Liver (tissue), 9 donors: ENCODE results near the gene ERVFRD-1. TPM values are rescaled to one million over a fixed set of nuclear protein-coding genes. Genes with fewer than 3 reads are reported as not detected.

ENCODE experiments used
- DNase-seq: peaks from one replicate; pipeline ENCODE4 v3.0.0-alpha.2; 2017; ENCODE audit warnings: low spot score
- H3K27ac ChIP-seq, 2 donors: one replicate each; pipeline ENCODE4 v1.7.0; 2013; ENCODE audit warnings: inconsistent platforms in 2 of 2, low read length in 2 of 2, control low read depth in 1 of 2, low read depth in 1 of 2, mild to moderate bottlenecking in 1 of 2
- H3K27me3 ChIP-seq, 4 donors: one replicate each; pipeline versions ENCODE4 v1.6.1 to v1.7.0; 2013; ENCODE audit warnings: low read length in 3 of 4, inconsistent platforms in 1 of 4, mild to moderate bottlenecking in 1 of 4, moderate library complexity in 1 of 4; ENCODE audit not compliant: control insufficient read depth in 4 of 4, insufficient read depth in 4 of 4
- H3K36me3 ChIP-seq, 4 donors: one replicate each; pipeline versions ENCODE4 v1.6.1 to v1.7.0; 2013; ENCODE audit warnings: low read length in 3 of 4, mild to moderate bottlenecking in 3 of 4, low read depth in 1 of 4, moderate library complexity in 1 of 4; ENCODE audit not compliant: control insufficient read depth in 4 of 4, insufficient read depth in 3 of 4
- H3K4me1 ChIP-seq, 4 donors: one replicate each; pipeline versions ENCODE4 v1.6.1 to v1.7.0; 2013; ENCODE audit warnings: low read length in 3 of 4, mild to moderate bottlenecking in 3 of 4, moderate library complexity in 1 of 4; ENCODE audit not compliant: control insufficient read depth in 4 of 4, insufficient read depth in 4 of 4
- H3K4me3 ChIP-seq, 3 donors: one replicate each; pipeline versions ENCODE4 v1.6.1 to v1.7.0; 2013; ENCODE audit warnings: low read length in 3 of 3, control low read depth in 1 of 3, low read depth in 1 of 3, mild to moderate bottlenecking in 1 of 3
- H3K9ac ChIP-seq, 2 donors: one replicate each; pipeline ENCODE4 v1.7.0; 2013; ENCODE audit warnings: low read length in 2 of 2, mild to moderate bottlenecking in 2 of 2, moderate library complexity in 2 of 2, control low read depth in 1 of 2, low read depth in 1 of 2
- H3K9me3 ChIP-seq, 4 donors: one replicate each; pipeline versions ENCODE4 v1.6.1 to v1.7.0; 2013; ENCODE audit warnings: low read length in 3 of 4; ENCODE audit not compliant: control insufficient read depth in 4 of 4
- EGR1 ChIP-seq, 2 donors: IDR thresholded peaks; 2 replicates each; pipeline ENCODE4 v1.6.1; 2016 to 2018; ENCODE audit warnings: antibody characterized with exemption in 2 of 2, low read depth in 2 of 2
- FOXA1 ChIP-seq: IDR thresholded peaks from 2 replicates; pipeline ENCODE4 v1.6.1; 2016; ENCODE audit warnings: antibody characterized with exemption
- FOXA2 ChIP-seq: IDR thresholded peaks from 2 replicates; pipeline ENCODE4 v1.6.1; 2016; ENCODE audit warnings: antibody characterized with exemption
- GABPA ChIP-seq, 2 donors: IDR thresholded peaks in 1 of 2; conservative IDR thresholded peaks in 1 of 2; 2 replicates each; pipeline ENCODE4 v1.6.1; 2016; ENCODE audit warnings: antibody characterized with exemption in 2 of 2, mild to moderate bottlenecking in 1 of 2, moderate library complexity in 1 of 2
- HNF4A ChIP-seq, 2 donors: conservative IDR thresholded peaks; 2 replicates each; pipeline ENCODE4 v1.6.1; 2016; ENCODE audit warnings: antibody characterized with exemption in 2 of 2, mild to moderate bottlenecking in 2 of 2
- HNF4G ChIP-seq: IDR thresholded peaks from 2 replicates; pipeline ENCODE4 v1.6.1; 2016; ENCODE audit warnings: antibody characterized with exemption
- JUND ChIP-seq, 2 donors: IDR thresholded peaks; 2 replicates each; pipeline ENCODE4 v1.6.1; 2016; ENCODE audit warnings: antibody characterized with exemption in 2 of 2
- NR2F2 ChIP-seq: IDR thresholded peaks from 2 replicates; pipeline ENCODE4 v1.6.1; 2016; ENCODE audit warnings: antibody characterized with exemption
- RAD21 ChIP-seq, 2 donors: IDR thresholded peaks; 2 replicates each; pipeline ENCODE4 v1.6.1; 2016; ENCODE audit warnings: antibody characterized with exemption in 2 of 2, mild to moderate bottlenecking in 2 of 2
- RXRA ChIP-seq, 2 donors: IDR thresholded peaks; 2 replicates each; pipeline ENCODE4 v1.6.1; 2017 to 2018; ENCODE audit warnings: antibody characterized with exemption in 2 of 2, mild to moderate bottlenecking in 1 of 2
- SP1 ChIP-seq: IDR thresholded peaks from 2 replicates; pipeline ENCODE4 v1.6.1; 2018; ENCODE audit warnings: antibody characterized with exemption, mild to moderate bottlenecking
- TAF1 ChIP-seq: conservative IDR thresholded peaks from 2 replicates; pipeline ENCODE4 v1.6.1; 2016; ENCODE audit warnings: antibody characterized with exemption, mild to moderate bottlenecking
- YY1 ChIP-seq: IDR thresholded peaks from 2 replicates; pipeline ENCODE4 v1.6.1; 2016; ENCODE audit warnings: antibody characterized with exemption, mild to moderate bottlenecking
- WGBS: extraction: QIAGEN DNeasy Blood & Tissue Kit; methylation state at CpG from one replicate; pipeline ENCODE4 v1.1.7; 2013; 5-methylcytosine and 5-hydroxymethylcytosine counted together
- polyA plus RNA-seq, 2 donors: library from polyadenylated mRNA; stranded (reverse) in 1 of 2; unstranded in 1 of 2; fragments of 200-250 nt in 1 of 2; fragments of >200 nt in 1 of 2; fragmentation: Nextera tagmentation in 1 of 2; extraction: Ambion mirVana in 1 of 2; gene quantifications; one replicate each; pipeline versions ENCODE4 v1.2.1 to v1.2.3, GENCODE V29; 2013 to 2015
- total RNA-seq, 2 donors: library from RNA; depleted of rRNA; stranded (reverse); fragments of >200 nt; gene quantifications; one replicate each; pipeline ENCODE4 v1.2.3, GENCODE V29; 2014
- TF ChIP-seq, protein P1 (sequence below): IDR thresholded peaks from 2 replicates; pipeline ENCODE4 v1.6.1; 2016; ENCODE audit warnings: antibody characterized with exemption
- TF ChIP-seq, protein P2 (sequence below): IDR thresholded peaks from 2 replicates; pipeline ENCODE4 v1.6.1; 2016; ENCODE audit warnings: antibody characterized with exemption
- TF ChIP-seq, protein P3 (sequence below): IDR thresholded peaks from 2 replicates; pipeline ENCODE4 v1.6.1; 2016; ENCODE audit warnings: antibody characterized with exemption
- TF ChIP-seq, protein P4 (sequence below): IDR thresholded peaks from 2 replicates; pipeline ENCODE4 v1.6.1; 2016; ENCODE audit warnings: antibody characterized with exemption, mild to moderate bottlenecking
- TF ChIP-seq, protein P5 (sequence below): fragments of 150-350 bp; IDR thresholded peaks from 2 replicates; pipeline ENCODE4 v1.5.1; 2017; ENCODE audit warnings: improper control_type of control experiment, low read depth, low read length; ENCODE audit not compliant: missing input control
- donor health status: healthy.
- donor health status: healthy.
- donor health status: healthy.
- donor health status: healthy.
- donor health status: healthy.

ERVFRD-1 gene
- total and polyA plus RNA-seq, 4 donors = 0.07 to 0.28 (median 0.14) TPM; not detected in 1

DNA sequence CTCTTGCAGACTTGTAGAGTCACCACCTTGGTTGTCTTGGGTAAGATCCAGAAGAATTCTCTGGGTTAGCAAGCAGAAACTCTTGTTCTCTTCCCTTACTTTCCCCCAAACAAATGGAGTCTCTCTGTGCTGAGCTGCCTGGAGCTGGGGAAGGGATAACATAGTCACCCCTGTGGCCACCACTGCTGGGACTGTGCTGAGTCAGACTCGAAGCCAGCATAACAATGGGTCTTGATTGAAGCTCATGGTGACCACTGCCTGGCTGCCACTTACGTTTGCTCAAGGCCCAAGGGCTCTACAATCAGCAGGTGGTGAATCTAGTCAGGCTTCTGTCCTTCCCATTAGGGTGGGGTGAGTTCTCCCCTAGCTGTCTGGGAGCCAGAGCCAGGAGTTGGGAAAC, 15.4 kb upstream of the ERVFRD-1 start:
- Histone ChIP-seq H3K27me3 (no peaks in the 10 kb centered on the region), H3K9ac (no peak overlapping the region), H3K9me3 (no peaks in the 10 kb centered on the region), H3K36me3 (no peaks in the 10 kb centered on the region), H3K4me3 (no peak overlapping the region), H3K27ac (no peak overlapping the region), H3K4me1 (peaks cover 0 to 1% (median 0%) of the 10 kb centered on the region in 4 donors)
- no peak for DNase-seq
- 92% methylated on average over 2 of the region's 2 CpGs for WGBS
- TF ChIP-seq RAD21 (IDR thresholded peaks at IDR 0.05) (no peak), NR2F2 (no peak), SP1 (no peak)
- TF ChIP-seq, protein P1, sequence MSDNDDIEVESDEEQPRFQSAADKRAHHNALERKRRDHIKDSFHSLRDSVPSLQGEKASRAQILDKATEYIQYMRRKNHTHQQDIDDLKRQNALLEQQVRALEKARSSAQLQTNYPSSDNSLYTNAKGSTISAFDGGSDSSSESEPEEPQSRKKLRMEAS = no peak
- TF ChIP-seq, protein P2, sequence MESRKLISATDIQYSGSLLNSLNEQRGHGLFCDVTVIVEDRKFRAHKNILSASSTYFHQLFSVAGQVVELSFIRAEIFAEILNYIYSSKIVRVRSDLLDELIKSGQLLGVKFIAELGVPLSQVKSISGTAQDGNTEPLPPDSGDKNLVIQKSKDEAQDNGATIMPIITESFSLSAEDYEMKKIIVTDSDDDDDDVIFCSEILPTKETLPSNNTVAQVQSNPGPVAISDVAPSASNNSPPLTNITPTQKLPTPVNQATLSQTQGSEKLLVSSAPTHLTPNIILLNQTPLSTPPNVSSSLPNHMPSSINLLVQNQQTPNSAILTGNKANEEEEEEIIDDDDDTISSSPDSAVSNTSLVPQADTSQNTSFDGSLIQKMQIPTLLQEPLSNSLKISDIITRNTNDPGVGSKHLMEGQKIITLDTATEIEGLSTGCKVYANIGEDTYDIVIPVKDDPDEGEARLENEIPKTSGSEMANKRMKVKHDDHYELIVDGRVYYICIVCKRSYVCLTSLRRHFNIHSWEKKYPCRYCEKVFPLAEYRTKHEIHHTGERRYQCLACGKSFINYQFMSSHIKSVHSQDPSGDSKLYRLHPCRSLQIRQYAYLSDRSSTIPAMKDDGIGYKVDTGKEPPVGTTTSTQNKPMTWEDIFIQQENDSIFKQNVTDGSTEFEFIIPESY = no peak

DNA sequence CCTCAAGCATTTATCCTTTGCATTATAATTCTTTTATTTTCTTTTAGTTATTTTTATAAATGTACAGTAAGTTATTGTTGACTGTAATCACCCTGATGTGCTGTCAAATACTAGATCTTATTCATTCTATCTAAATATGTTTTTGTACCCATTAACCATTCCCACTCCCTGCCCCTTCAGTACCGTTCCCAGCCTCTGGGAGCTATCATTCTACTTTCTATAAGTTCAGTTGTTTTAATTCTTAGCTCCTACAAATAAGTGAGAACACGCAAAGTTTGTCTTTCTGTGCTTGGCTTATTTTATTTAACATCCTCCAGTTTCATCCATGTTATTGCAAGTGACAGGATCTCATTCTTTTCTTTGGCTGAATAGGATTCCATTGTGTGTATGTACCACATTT, 12.5 kb upstream of the ERVFRD-1 start:
- H3K27ac ChIP-seq = no peak overlapping the region
- no peak for TF ChIP-seq SP1
- no peak for TF ChIP-seq JUND (IDR thresholded peaks at IDR 0.05)
- TF ChIP-seq YY1 = no peak
- TF ChIP-seq HNF4A (conservative IDR thresholded peaks at IDR 0.05) = no peak
- no peak for TF ChIP-seq FOXA2
- TF ChIP-seq HNF4G = no peak
- TF ChIP-seq, protein P3, sequence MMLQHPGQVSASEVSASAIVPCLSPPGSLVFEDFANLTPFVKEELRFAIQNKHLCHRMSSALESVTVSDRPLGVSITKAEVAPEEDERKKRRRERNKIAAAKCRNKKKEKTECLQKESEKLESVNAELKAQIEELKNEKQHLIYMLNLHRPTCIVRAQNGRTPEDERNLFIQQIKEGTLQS = no peak
- no peak for TF ChIP-seq NR2F2
- TF ChIP-seq, protein P1 = no peak
- TF ChIP-seq, protein P2 = no peak
- TF ChIP-seq RXRA (IDR thresholded peaks at IDR 0.05) = no peak
- no peak for TF ChIP-seq RAD21 (IDR thresholded peaks at IDR 0.05)
- no peak for TF ChIP-seq FOXA1
- TF ChIP-seq, protein P4, sequence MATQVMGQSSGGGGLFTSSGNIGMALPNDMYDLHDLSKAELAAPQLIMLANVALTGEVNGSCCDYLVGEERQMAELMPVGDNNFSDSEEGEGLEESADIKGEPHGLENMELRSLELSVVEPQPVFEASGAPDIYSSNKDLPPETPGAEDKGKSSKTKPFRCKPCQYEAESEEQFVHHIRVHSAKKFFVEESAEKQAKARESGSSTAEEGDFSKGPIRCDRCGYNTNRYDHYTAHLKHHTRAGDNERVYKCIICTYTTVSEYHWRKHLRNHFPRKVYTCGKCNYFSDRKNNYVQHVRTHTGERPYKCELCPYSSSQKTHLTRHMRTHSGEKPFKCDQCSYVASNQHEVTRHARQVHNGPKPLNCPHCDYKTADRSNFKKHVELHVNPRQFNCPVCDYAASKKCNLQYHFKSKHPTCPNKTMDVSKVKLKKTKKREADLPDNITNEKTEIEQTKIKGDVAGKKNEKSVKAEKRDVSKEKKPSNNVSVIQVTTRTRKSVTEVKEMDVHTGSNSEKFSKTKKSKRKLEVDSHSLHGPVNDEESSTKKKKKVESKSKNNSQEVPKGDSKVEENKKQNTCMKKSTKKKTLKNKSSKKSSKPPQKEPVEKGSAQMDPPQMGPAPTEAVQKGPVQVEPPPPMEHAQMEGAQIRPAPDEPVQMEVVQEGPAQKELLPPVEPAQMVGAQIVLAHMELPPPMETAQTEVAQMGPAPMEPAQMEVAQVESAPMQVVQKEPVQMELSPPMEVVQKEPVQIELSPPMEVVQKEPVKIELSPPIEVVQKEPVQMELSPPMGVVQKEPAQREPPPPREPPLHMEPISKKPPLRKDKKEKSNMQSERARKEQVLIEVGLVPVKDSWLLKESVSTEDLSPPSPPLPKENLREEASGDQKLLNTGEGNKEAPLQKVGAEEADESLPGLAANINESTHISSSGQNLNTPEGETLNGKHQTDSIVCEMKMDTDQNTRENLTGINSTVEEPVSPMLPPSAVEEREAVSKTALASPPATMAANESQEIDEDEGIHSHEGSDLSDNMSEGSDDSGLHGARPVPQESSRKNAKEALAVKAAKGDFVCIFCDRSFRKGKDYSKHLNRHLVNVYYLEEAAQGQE = no peak
- TF ChIP-seq, protein P5, sequence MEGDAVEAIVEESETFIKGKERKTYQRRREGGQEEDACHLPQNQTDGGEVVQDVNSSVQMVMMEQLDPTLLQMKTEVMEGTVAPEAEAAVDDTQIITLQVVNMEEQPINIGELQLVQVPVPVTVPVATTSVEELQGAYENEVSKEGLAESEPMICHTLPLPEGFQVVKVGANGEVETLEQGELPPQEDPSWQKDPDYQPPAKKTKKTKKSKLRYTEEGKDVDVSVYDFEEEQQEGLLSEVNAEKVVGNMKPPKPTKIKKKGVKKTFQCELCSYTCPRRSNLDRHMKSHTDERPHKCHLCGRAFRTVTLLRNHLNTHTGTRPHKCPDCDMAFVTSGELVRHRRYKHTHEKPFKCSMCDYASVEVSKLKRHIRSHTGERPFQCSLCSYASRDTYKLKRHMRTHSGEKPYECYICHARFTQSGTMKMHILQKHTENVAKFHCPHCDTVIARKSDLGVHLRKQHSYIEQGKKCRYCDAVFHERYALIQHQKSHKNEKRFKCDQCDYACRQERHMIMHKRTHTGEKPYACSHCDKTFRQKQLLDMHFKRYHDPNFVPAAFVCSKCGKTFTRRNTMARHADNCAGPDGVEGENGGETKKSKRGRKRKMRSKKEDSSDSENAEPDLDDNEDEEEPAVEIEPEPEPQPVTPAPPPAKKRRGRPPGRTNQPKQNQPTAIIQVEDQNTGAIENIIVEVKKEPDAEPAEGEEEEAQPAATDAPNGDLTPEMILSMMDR = no peak
- TF ChIP-seq EGR1 (IDR thresholded peaks at IDR 0.05; ENCODE audit: low read depth in 2 of 2) = no peak
- TF ChIP-seq TAF1 = no peak
- TF ChIP-seq GABPA (IDR thresholded peaks at IDR 0.05 in 1 of 2, conservative IDR thresholded peaks at IDR 0.05 in 1 of 2) = no peak
- DNase-seq = no peak
- H3K9me3 ChIP-seq = no peaks in the 10 kb centered on the region
- H3K9ac ChIP-seq = no peak overlapping the region
- peaks cover 0 to 1% (median 0%) of the 10 kb centered on the region in 4 donors for H3K4me1 ChIP-seq
- H3K4me3 ChIP-seq = no peak overlapping the region
- WGBS = 99% methylated on average over 2 of the region's 2 CpGs
- no peaks in the 10 kb centered on the region for H3K36me3 ChIP-seq
- H3K27me3 ChIP-seq = no peaks in the 10 kb centered on the region
